Heart right ventricle (tissue), 16 donors: ENCODE data around the gene RIT2. TPM values are rescaled to one million over a fixed set of nuclear protein-coding genes. Genes with fewer than 3 reads are reported as not detected.

Experiments
- ATAC-seq, 8 donors: fragments of 200-7000 bp; cut with Tn5 transposase; one replicate each; pipeline ENCODE4 v1.9.1; 2020; ENCODE audit warnings: mild to moderate bottlenecking in 8 of 8, moderate library complexity in 8 of 8, moderate number of reproducible peaks in 1 of 8
- DNase-seq, 2 donors: peaks; one replicate each; pipeline ENCODE4 v3.0.0-alpha.2; 2020
- H3K27ac ChIP-seq, 10 donors: fragments of 200-600 bp; sonication (generic) in 2 of 10; one replicate each; pipeline versions ENCODE4 v1.5.0 to v1.8.0; 2020 to 2022; ENCODE audit warnings: mild to moderate bottlenecking in 3 of 10
- H3K27me3 ChIP-seq, 7 donors: fragments of 200-600 bp; one replicate each; pipeline ENCODE4 v1.8.0; 2021 to 2022; ENCODE audit warnings: mild to moderate bottlenecking in 2 of 7
- H3K36me3 ChIP-seq, 9 donors: fragments of 200-600 bp; sonication (generic) in 1 of 9; one replicate each; pipeline versions ENCODE4 v1.5.0 to v1.8.0; 2020 to 2022; ENCODE audit warnings: mild to moderate bottlenecking in 2 of 9
- H3K4me1 ChIP-seq, 9 donors: fragments of 200-600 bp; sonication (generic) in 1 of 9; one replicate each; pipeline versions ENCODE4 v1.5.0 to v1.8.0; 2020 to 2022; ENCODE audit warnings: mild to moderate bottlenecking in 4 of 9
- H3K4me3 ChIP-seq, 10 donors: fragments of 200-600 bp; sonication (generic) in 2 of 10; one replicate each; pipeline versions ENCODE4 v1.5.0 to v1.8.0; 2020 to 2022; ENCODE audit warnings: mild to moderate bottlenecking in 7 of 10, moderate library complexity in 2 of 10
- H3K9me3 ChIP-seq, 11 donors: fragments of 200-600 bp in 10 of 11; sonication (generic) in 2 of 11; one replicate each; pipeline versions ENCODE4 v1.5.0 to v1.8.0; 2013 to 2022; ENCODE audit warnings: mild to moderate bottlenecking in 2 of 11, control low read depth in 1 of 11, moderate library complexity in 1 of 11
- CTCF ChIP-seq, 9 donors: fragments of 200-600 bp; sonication (generic) in 2 of 9; IDR thresholded peaks; one replicate each; pipeline versions ENCODE4 v1.5.0 to v1.8.0; 2021 to 2022; ENCODE audit warnings: antibody characterized with exemption in 9 of 9, mild to moderate bottlenecking in 5 of 9, moderate library complexity in 1 of 9
- WGBS, 2 donors: extraction: QIAGEN DNeasy Blood & Tissue Kit; methylation state at CpG; one replicate each; pipeline ENCODE4 v1.1.7; 2013; ENCODE audit warnings: inconsistent platforms in 1 of 2; 5-methylcytosine and 5-hydroxymethylcytosine counted together
- intact Hi-C, 10 donors: fragments of 100-400 bp; cut with DNase I; formaldehyde crosslinking; loops; one replicate each; pipeline versions ENCODE4 v1.11.1 to v1.14.2; 2022
- polyA plus RNA-seq, 2 donors: library from polyadenylated mRNA; stranded (reverse); fragments of 200-250 nt; gene quantifications; one replicate each; pipeline ENCODE4 v1.2.3, GENCODE V29; 2013
- total RNA-seq, 10 donors: library from RNA; stranded (reverse); fragmentation: NEBNext Ultra II Directional in 3 of 10; extraction: Animal tissue kit (Norgen Biotek cat#: 25700) in 3 of 10; gene quantifications; one replicate each; pipeline versions ENCODE4 v1.2.1 to v1.2.4, GENCODE V29; 2021 to 2023
- donor health status: Arrhythmogenic right ventricular cardiomyopathy.
- donor health status: ischemic (EF 13 %, LVEDD 7.1; RV severe dilation, severe dysfunction).
- donor health status: healthy with polysubstance abuse.
- donor health status: DM: no; HTN: yes; CAD: no.
- donor health status: DM: no; HTN: no; CAD: no.
- donor health status: ischemic (EF 25% LVEDD 6.9; RV normal size, moderate dysfunction).
- donor health status: ischemic (EF 25% LVEDD 5.7; RV mildly dilated, moderate dysfunction).
- donor health status: healthy.
- donor health status: DM: yes; HTN: yes; CAD: no.
- donor health status: Ischemic cardiomyopathy.
- donor health status: ischemic (EF 35%, LVEDD 5.7; RV mildly dilated, moderate dysfunction).
- donor health status: nonischemic (EF 11% LVEDD 7.7; RV severe dilation, severe dysfunction).
- donor health status: DM: yes; HTN: yes; CAD: no.
- donor health status: PGD.
- donor health status: ischemic (EF 29% LVEDD 5.4; RV normal size, mild dysfunction).
- donor health status: nonischemic (EF 23%, LVEDD 6.1; RV moderate dilation, normal function).

RIT2 gene
- total and polyA plus RNA-seq, 12 donors, result not detected

DNA sequence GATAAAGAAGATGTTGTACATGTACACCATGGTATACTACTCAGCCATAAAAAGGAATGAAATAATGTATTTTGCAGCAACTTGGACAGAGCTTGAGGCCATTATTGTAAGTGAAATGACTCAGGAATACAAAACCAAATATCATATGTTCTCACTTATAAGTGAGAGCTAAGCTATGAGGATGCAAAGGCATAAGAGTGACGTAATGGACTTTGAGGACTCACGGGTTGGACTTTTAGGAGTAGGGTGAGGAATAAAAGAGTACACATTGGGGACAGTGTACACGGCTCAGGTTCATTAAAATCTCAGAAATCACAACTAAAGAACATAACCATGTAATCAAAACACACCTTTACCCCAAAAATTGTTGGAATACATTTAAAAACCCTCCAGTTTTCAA, 206.4 kb downstream of the RIT2 start:
- no peak for ATAC-seq
- intact Hi-C loops, result no loop called here
- DNase-seq, result no peak
- Histone ChIP-seq H3K36me3 (no peaks in the 10 kb centered on the region), H3K4me1 (no peaks in the 10 kb centered on the region), H3K27ac (no peak overlapping the region), H3K4me3 (no peak overlapping the region), H3K9me3 (no peaks in the 10 kb centered on the region), H3K27me3 (no peaks in the 10 kb centered on the region)
- WGBS, 2 donors, result 88 to 92% methylated on average over 3 of the region's 3 CpGs
- TF ChIP-seq CTCF (IDR thresholded peaks at IDR 0.05), result no peak

DNA sequence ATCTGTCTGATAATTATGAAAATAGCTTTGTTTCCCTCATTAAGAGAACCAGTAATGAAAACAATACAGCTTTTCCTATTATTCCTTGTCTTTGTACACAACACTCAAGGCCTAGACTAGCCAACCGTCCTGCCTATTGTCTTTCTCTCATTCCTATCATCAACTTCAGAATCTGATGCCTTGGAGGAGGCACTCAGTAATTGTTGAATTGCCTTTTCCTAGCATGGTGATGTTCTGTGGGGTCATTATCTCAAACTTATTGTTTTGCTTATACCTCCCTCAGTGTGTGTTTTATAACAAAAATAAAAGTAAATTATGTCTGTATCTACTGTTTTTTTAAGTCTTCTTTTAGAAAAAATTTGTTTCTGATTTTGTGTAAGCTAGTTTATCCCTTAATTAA, 208.7 kb downstream of the RIT2 start:
- Histone ChIP-seq H3K36me3 (no peaks in the 10 kb centered on the region), H3K4me1 (no peaks in the 10 kb centered on the region), H3K27me3 (no peaks in the 10 kb centered on the region), H3K4me3 (no peak overlapping the region), H3K27ac (no peak overlapping the region), H3K9me3 (no peaks in the 10 kb centered on the region)
- ATAC-seq (no peak), DNase-seq (no peak)
- intact Hi-C loops, result no loop called here
- WGBS, 2 donors, result 63 to 72% methylated on average over 1 of the region's 1 CpG
- no peak for TF ChIP-seq CTCF (IDR thresholded peaks at IDR 0.05)

- ATAC-seq (no peak), DNase-seq (no peak)
- no peak for TF ChIP-seq CTCF (IDR thresholded peaks at IDR 0.05)
- Histone ChIP-seq H3K4me1 (no peaks in the 10 kb centered on the region), H3K27me3 (no peaks in the 10 kb centered on the region), H3K27ac (no peak overlapping the region), H3K4me3 (no peak overlapping the region), H3K9me3 (no peaks in the 10 kb centered on the region), H3K36me3 (no peaks in the 10 kb centered on the region)
- intact Hi-C loops, result no loop called here
- WGBS, 2 donors, result 93 to 95% methylated on average over 1 of the region's 1 CpG
Observed at GRCh38 chr18:42901161-42901560, 214.3 kb downstream of the RIT2 start.

- intact Hi-C loops, result no loop called here
Observed at GRCh38 chr18:42893977-42894376, 221.5 kb downstream of the RIT2 start.

More at GRCh38 chr18:42893977-42894376, 221.5 kb downstream of the RIT2 start:
- Histone ChIP-seq H3K4me1 (peaks cover 0 to 7% (median 0%) of the 10 kb centered on the region in 9 donors), H3K36me3 (no peaks in the 10 kb centered on the region), H3K4me3 (no peak overlapping the region), H3K27me3 (no peaks in the 10 kb centered on the region), H3K27ac (no peak overlapping the region), H3K9me3 (no peaks in the 10 kb centered on the region)
- ATAC-seq, result no peak
- whole genome bisulfite sequencing, 2 donors, result 68 to 73% methylated on average over 2 of the region's 2 CpGs
- DNase-seq, result no peak
- no peak for TF ChIP-seq CTCF (IDR thresholded peaks at IDR 0.05)
